Tongue (tissue), 2 donors: ENCODE measurements around the gene ANXA8. TPM values are rescaled to one million over a fixed set of nuclear protein-coding genes. Genes with fewer than 3 reads are reported as not detected.
"Not testable (repeated sequence)": the region's sequence is repeated elsewhere in the genome, so short reads cannot be mapped to it uniquely, and the experiment has no call there.

Experiments used
- DNase-seq: peaks from one replicate; pipeline ENCODE4 v3.0.0-alpha.2; 2015
- total RNA-seq: library from RNA; depleted of rRNA; stranded (reverse); fragments of >200 nt; gene quantifications from one replicate; pipeline ENCODE4 v1.2.3, GENCODE V29; 2014

ANXA8 gene
- 9.3 TPM for total RNA-seq

GRCh38 chr10:47483923-47484322 lies at the start of gene ANXA8:
Gene ANXA8, minus strand, starts transcription at chr10:47484115. Its CDS starts 182 bp downstream, at chr10:47483933.
- DNase-seq: not testable (repeated sequence)

GRCh38 chr10:47523475-47523874 lies 39.6 kb upstream of the ANXA8 start, which contains the start of gene AGAP9:
Gene AGAP9, minus strand, starts transcription at chr10:47523638. Its CDS starts 112 bp downstream, at chr10:47523526.
- DNase-seq: not testable (repeated sequence)

GRCh38 chr10:47502313-47502712 lies 18.4 kb upstream of the ANXA8 start:
- DNase-seq: peak; percentile 0

- DNase-seq: not testable (repeated sequence)
Observed at GRCh38 chr10:47494226-47494625, 10.3 kb upstream of the ANXA8 start.

GRCh38 chr10:47491600-47491999 lies 7.7 kb upstream of the ANXA8 start, which contains the start of gene FAM25G:
Gene FAM25G, minus strand, starts transcription at chr10:47491700. Its CDS starts 26 bp downstream, at chr10:47491674.
- not testable (repeated sequence) for DNase-seq

- not testable (repeated sequence) for DNase-seq
Observed at GRCh38 chr10:47489630-47490029, 5.7 kb upstream of the ANXA8 start.

- not testable (repeated sequence) for DNase-seq
Observed at GRCh38 chr10:47485943-47486342, 2.0 kb upstream of the ANXA8 start.

GRCh38 chr10:47484786-47485185 lies 871 bp upstream of the ANXA8 start:
- DNase-seq: not testable (repeated sequence)

- DNase-seq: not testable (repeated sequence)
Observed at GRCh38 chr10:47482367-47482766, 1.5 kb downstream of the ANXA8 start.

- DNase-seq: not testable (repeated sequence)
Observed at GRCh38 chr10:47481768-47482181, 2.1 kb downstream of the ANXA8 start.

- not testable (repeated sequence) for DNase-seq
Observed at GRCh38 chr10:47481182-47481766, 2.6 kb downstream of the ANXA8 start.

- DNase-seq: not testable (repeated sequence)
Observed at GRCh38 chr10:47480133-47480532, 3.8 kb downstream of the ANXA8 start.

- DNase-seq: not testable (repeated sequence)
Observed at GRCh38 chr10:47478114-47478513, 5.8 kb downstream of the ANXA8 start.

- DNase-seq: not testable (repeated sequence)
Observed at GRCh38 chr10:47477078-47477477, 6.8 kb downstream of the ANXA8 start.

- not testable (repeated sequence) for DNase-seq
Observed at GRCh38 chr10:47475101-47475500, 8.8 kb downstream of the ANXA8 start.

- DNase-seq: not testable (repeated sequence)
Observed at GRCh38 chr10:47473516-47473915, 10.4 kb downstream of the ANXA8 start.

- DNase-seq: not testable (repeated sequence)
Observed at GRCh38 chr10:47472647-47473046, 11.3 kb downstream of the ANXA8 start.

GRCh38 chr10:47472072-47472471 lies 11.8 kb downstream of the ANXA8 start:
- not testable (repeated sequence) for DNase-seq

- not testable (repeated sequence) for DNase-seq
Observed at GRCh38 chr10:47468731-47469528, 15.0 kb downstream of the ANXA8 start.

GRCh38 chr10:47467957-47468356 lies 16.0 kb downstream of the ANXA8 start:
- DNase-seq: not testable (repeated sequence)

- not testable (repeated sequence) for DNase-seq
Observed at GRCh38 chr10:47467458-47467857, 16.5 kb downstream of the ANXA8 start.

- DNase-seq: not testable (repeated sequence)
Observed at GRCh38 chr10:47465216-47465917, 18.5 kb downstream of the ANXA8 start.
